ENCODE measurements around the gene KRT38. TPM values are rescaled to one million over a fixed set of nuclear protein-coding genes. Genes with fewer than 3 reads are reported as not detected.

KRT38 gene
- total RNA-seq, 2 experiments from 2014 or later, result not detected

DNA sequence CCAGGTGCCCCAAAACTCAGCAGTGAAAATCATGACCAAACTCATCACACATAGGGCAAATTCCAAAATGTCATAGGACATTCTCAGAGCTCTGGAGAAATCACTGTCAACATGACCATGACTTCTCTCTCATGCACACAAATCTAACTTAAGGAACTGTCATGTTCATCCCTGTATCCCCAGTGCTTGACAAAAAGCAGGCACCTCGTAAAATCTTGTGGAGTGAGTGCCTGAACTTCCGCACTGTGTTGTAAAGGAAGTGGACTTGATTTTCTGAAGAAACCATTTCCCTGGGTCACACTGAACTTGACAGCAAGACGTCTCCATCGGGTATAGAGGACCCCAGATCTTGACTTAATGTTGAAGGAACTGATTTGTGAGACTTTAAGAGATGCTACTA lies 19.2 kb downstream of the KRT38 start:
- ATAC-seq (no peak), DNase-seq (no peak)
- Mint-ChIP-seq H3K9me3 (no peaks in the 10 kb centered on the region), H3K4me3 (no peak overlapping the region), H3K36me3 (ENCODE audit: low read depth) (no peaks in the 10 kb centered on the region), H3K4me1 (ENCODE audit: low read depth) (peaks cover 4% of the 10 kb centered on the region), H3K27ac (no peak overlapping the region), H3K27me3 (no peaks in the 10 kb centered on the region)
- ChIA-PET POLR2A (no interaction called here), CTCF (no interaction called here)
- intact Hi-C loops (cut with micrococcal nuclease), result no loop called here
- no peak for TF ChIP-seq CTCF (IDR thresholded peaks at IDR 0.05)

- no peak overlapping the region for H3K27ac Mint-ChIP-seq
- H3K9me3 Mint-ChIP-seq, result no peaks in the 10 kb centered on the region
- no peaks in the 10 kb centered on the region for H3K27me3 Mint-ChIP-seq
- POLR2A ChIA-PET, result no interaction called here
- intact Hi-C loops (cut with micrococcal nuclease), result no loop called here
- DNase-seq (no peak), ATAC-seq (no peak)
- no peak for TF ChIP-seq CTCF (IDR thresholded peaks at IDR 0.05)
- H3K36me3 Mint-ChIP-seq (ENCODE audit: low read depth), result no peaks in the 10 kb centered on the region
- H3K4me1 Mint-ChIP-seq (ENCODE audit: low read depth), result peaks cover 4% of the 10 kb centered on the region
- CTCF ChIA-PET, result no interaction called here
- H3K4me3 Mint-ChIP-seq, result no peak overlapping the region
These were observed 19.7 kb downstream of the KRT38 start for GRCh38 chr17:41421116-41421515.

DNA sequence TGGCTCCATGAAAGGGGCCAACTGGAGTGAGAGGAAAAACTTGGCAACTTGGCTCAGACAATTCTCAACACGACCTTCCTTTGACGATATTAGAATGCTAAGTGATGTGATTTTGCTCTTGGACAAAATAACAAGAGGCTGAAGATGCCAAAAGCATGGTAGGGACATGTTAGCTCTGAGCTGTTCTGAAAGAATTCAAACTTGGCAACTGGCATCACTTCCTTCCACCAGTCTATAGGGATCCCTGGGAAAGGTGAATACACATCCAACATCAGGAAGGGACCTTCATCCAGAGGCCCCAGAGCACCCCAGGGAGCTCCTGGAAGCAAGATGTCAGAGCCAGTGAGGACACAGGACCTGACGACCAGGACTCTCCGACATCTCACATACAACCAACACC lies 20.6 kb downstream of the KRT38 start:
- Mint-ChIP-seq H3K27ac (no peak overlapping the region), H3K27me3 (no peaks in the 10 kb centered on the region), H3K4me1 (ENCODE audit: low read depth) (peaks cover 4% of the 10 kb centered on the region), H3K36me3 (ENCODE audit: low read depth) (no peaks in the 10 kb centered on the region), H3K9me3 (no peaks in the 10 kb centered on the region), H3K4me3 (no peak overlapping the region)
- DNase-seq (no peak), ATAC-seq (no peak)
- no peak for TF ChIP-seq CTCF (IDR thresholded peaks at IDR 0.05)
- intact Hi-C loops (cut with micrococcal nuclease), result no loop called here
- ChIA-PET POLR2A (interaction anchor here (0.7 kb wide), 1 partner anchor 52 kb away, joined by 4 read pairs; no protein-coding TSS in a partner anchor), CTCF (no interaction called here)

DNA sequence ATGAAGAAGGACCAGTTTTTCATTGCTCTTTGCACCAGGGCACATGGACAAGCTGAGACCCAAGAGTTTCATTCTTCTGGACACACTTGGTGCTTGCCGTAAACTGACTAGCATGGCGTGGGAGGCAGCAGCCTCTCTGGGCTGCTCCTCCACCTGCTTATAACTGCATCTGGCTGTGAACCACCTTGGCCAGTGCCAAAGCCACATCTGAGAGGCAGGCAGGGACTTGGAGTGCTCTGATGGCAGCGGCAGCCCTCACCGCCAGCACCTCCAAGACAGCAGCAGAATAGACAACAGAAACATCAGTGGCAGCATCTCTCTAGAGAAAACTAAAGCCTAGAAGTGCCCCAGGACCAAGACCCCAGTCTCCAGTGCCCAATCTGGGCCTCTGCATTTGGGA lies 21.1 kb downstream of the KRT38 start:
- Mint-ChIP-seq H3K4me3 (no peak overlapping the region), H3K36me3 (ENCODE audit: low read depth) (no peaks in the 10 kb centered on the region), H3K27me3 (no peaks in the 10 kb centered on the region), H3K9me3 (no peaks in the 10 kb centered on the region), H3K27ac (no peak overlapping the region), H3K4me1 (ENCODE audit: low read depth) (peaks cover 4% of the 10 kb centered on the region)
- intact Hi-C loops (cut with micrococcal nuclease), result no loop called here
- TF ChIP-seq CTCF (IDR thresholded peaks at IDR 0.05), result no peak
- no peak for ATAC-seq
- CTCF ChIA-PET, result no interaction called here
- POLR2A ChIA-PET, result no interaction called here
- DNase-seq, result no peak

DNA sequence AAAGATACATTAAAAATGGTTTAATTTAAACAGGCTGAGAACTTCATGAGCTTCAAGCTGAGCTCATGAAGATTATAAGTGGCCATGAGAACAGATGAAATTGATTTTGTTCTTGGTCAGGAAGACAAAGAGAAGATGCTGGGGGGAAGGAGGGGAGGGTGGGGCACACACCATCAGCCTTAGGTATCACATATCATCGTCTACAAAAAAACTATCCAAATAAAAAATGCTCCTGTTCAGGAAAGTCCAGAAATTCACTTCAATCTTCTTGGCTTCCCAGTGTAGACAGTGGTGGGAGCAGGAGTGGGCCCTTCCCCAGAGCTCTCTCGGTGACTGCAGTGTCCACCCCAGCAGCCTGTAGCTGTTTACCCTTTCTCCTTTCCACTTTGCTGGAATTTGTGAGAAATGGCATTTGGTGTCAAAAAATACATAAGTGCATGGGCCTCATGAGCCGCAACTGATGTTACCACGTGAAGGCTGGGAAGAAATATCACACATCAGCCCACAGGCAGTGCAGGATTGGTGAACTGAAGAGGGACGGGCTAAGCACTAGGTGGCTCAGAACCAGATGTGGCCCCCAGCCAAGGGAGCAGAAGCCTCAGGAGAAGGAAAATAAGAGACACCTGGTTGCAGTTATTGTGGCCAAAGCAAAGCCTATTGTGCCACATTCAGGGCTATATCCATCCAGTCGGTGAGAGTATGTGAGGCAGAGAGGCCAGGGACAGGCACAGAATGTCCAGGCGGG lies 22.5 kb downstream of the KRT38 start:
- CTCF ChIA-PET, result interaction anchor here (0.8 to 2.3 kb wide), 13 partner anchors 8 to 185 kb away, joined by 3 to 19 read pairs (median 3); partner anchors contain the start of gene KRT32
- Mint-ChIP-seq H3K4me1 (ENCODE audit: low read depth) (peaks cover 4% of the 10 kb centered on the region), H3K27ac (no peak overlapping the region), H3K4me3 (no peak overlapping the region), H3K36me3 (ENCODE audit: low read depth) (no peaks in the 10 kb centered on the region), H3K9me3 (no peaks in the 10 kb centered on the region), H3K27me3 (no peaks in the 10 kb centered on the region)
- ATAC-seq (no peak), DNase-seq (no peak)
- POLR2A ChIA-PET, result no interaction called here
- intact Hi-C loops (cut with micrococcal nuclease), result no loop called here
- TF ChIP-seq CTCF (IDR thresholded peaks at IDR 0.05), result no peak

Data from activated CD8-positive, alpha-beta T cell treated with anti-CD3 and anti-CD28 coated beads for 36 hours (primary cell).